ENCODE results near the gene HDAC3.

HDAC3 gene

GRCh38 chr5:141573489-141574121, 63.0 kb downstream of the HDAC3 start:
- DNase-seq (ENCODE audit: low read depth) = no peak
- no peak for TF ChIP-seq CTCF (IDR thresholded peaks at IDR 0.05; ENCODE audit: insufficient read depth, low read depth, low read length, missing control alignments)
- no peak overlapping the region for H3K4me3 ChIP-seq (ENCODE audit: low read length)

Data from epithelial cell of esophagus (primary cell).